Subcutaneous adipose tissue (tissue), 4 donors: ENCODE data around the gene SUPT4H1. TPM values are rescaled to one million over a fixed set of nuclear protein-coding genes. Genes with fewer than 3 reads are reported as not detected.

Source experiments
- CTCF ChIP-seq: fragments of 450-650 bp; IDR thresholded peaks from one replicate; pipeline ENCODE4 v1.5.1; 2016; ENCODE audit warnings: low read depth, mild to moderate bottlenecking, control low read depth, antibody characterized with exemption, moderate library complexity
- total RNA-seq, 4 donors: library from RNA; depleted of rRNA; stranded (reverse); fragments of >200 nt; gene quantifications; one replicate each; pipeline ENCODE4 v1.1.0, GENCODE V29; 2016

SUPT4H1 gene
- total RNA-seq, 4 donors from 2014 or later, result 27.9 to 58.5 (median 40.9) TPM

- no peak for TF ChIP-seq CTCF
These were observed 28.0 kb downstream of the SUPT4H1 start for GRCh38 chr17:58324056-58324408.

GRCh38 chr17:58323366-58324055 lies 28.5 kb downstream of the SUPT4H1 start:
- no peak for TF ChIP-seq CTCF

DNA sequence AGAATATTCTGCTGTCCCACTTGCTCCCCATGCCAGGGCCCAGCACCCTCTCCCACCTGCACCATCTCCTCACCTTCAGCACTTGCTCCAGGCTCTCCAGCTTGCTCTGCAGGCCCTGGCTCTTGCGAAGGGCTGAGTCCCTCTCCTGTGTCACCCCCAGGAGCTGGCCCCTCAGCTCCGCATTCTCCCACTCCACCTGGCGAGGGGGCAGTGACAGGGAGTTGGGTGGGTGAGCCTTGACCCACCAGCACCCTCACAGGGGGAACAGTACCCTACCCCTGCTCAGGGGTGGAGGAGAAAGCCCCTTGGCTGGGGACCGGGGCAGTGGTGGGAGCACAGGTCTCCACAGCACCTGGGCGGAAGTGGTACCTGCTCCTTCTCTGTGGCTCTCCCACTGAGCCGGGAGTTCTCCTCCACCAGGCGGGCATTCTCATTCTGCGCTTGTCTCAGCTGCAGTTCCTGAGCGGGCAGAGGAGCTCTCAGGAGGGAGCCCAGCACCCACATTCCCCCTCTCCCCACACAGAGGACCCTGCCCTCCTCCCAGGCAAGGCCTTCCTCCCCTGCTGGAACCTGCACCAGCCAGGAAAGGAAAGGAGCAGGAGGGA lies 29.3 kb downstream of the SUPT4H1 start:
- TF ChIP-seq CTCF, result no peak

- TF ChIP-seq CTCF, result no peak
These were observed 30.2 kb downstream of the SUPT4H1 start for GRCh38 chr17:58321571-58322525.

DNA sequence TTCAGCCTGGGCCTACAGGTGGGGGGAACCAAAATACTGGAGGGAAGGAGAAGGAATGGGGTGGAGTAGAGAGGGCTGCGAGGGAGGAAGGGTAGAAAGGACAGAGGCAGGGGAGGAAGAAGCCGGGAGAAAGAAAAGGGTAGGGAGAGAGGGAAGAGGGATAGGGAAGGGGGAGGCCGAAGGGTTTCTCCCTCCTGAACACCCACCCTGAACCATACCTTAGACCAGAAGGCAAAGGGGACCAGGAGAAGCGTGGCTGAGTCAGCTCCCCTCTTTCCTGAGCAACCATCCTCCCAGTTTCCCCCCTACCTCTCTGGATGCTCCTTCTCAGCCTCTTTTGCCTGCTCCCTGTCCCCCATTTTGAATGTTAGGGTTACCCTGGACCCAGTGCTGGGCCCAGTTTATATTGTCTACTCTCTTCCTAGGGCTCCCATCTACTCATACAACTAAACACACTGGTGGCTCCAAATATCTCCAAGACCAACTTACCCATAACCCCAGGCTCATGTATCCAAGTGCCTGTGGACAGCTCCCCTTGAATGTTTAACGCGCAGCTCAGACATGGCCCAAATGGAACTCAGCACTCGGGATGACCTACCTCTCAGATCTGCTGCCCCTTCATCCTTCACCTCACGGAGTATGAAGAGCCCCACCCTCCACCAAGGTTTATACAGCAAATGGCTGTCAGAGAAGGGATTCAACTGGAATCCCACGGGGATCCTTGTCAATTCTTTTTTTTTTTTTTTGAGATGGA lies 31.3 kb downstream of the SUPT4H1 start:
- TF ChIP-seq CTCF, result no peak

DNA sequence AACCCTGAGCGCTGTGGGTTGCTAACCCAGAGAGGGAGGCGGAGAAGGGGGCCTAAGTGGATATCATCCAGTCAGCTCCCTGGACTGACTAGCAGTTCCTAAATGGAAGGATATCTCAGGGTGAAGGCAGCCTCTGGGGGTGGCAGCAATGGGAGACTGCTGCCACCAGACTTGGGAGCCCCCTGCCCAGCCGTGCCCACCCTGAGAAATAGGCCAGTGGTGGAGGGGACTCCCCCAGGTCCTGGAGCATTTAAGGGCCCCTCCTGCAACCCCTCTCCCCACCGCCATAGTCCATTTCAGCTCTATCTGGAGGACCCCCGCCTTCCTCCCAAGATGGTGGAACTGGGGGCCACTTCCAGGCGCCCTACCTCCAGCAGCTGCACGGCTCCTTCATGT lies 31.8 kb downstream of the SUPT4H1 start:
- no peak for TF ChIP-seq CTCF
